Stimulated activated CD8-positive, alpha-beta memory T cell treated with anti-CD3 and anti-CD28 coated beads, Interleukin-2, amount 100 ng/mL, for 1 hour (primary cell): ENCODE data around the gene RFWD3.
A peak's percentile ranks its signal among the peaks of the same experiment; 100 is the strongest.

Source experiments
- DNase-seq, 2 donors: peaks; one replicate each; pipeline ENCODE4 v3.0.0-alpha.2; 2020; ENCODE audit warnings: low read depth in 2 of 2

RFWD3 gene

DNA sequence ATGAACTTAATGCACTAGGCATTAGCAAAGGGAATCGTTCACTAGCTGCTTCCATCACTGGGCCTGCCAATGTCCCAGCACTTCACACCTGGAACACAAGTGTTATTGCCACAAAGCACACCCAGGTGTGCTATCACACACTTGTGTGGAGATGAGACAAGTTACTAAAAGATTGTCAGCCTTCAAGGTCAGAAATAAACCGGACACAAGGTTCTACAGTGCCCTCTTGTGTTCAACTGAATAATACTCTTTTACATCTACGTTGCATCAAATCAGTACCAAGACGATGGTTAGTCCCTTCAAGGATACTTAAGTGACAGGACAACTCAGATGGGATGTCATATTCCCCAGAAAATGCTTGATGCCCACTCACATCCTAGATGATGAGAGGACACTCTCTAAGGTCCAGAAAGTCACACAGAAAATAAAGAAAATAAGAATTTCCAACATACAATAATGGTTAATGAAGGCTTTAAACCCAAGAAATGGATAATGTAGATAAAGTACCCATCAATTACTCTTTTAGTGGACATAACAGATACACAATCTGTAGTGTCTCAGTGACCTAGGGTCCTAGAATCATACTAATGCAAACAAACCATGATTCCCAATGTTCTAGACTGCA is 43.4 kb downstream of the RFWD3 start:
- no peak for DNase-seq

DNA sequence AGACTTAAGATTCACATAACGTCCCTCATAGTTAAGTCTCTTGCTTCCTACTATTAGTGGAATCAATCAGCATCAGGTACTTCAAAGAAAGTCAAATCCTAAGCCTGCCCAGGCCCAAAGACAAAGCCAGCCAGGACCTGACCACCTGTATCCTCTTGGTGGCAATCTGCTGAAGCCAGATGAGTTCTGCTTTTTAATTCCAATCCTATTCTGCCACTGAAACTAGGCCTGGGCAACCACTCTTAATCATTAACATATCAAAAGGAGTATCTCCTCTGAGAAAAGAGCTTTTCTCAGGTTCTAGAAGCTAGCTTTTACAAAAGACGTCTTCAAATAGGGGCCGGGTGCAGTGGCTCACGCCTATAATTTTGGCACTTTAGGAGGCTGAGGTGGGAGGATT is 44.7 kb downstream of the RFWD3 start:
- DNase-seq: no peak

GRCh38 chr16:74617206-74617788 is 49.4 kb downstream of the RFWD3 start:
- no peak for DNase-seq

DNA sequence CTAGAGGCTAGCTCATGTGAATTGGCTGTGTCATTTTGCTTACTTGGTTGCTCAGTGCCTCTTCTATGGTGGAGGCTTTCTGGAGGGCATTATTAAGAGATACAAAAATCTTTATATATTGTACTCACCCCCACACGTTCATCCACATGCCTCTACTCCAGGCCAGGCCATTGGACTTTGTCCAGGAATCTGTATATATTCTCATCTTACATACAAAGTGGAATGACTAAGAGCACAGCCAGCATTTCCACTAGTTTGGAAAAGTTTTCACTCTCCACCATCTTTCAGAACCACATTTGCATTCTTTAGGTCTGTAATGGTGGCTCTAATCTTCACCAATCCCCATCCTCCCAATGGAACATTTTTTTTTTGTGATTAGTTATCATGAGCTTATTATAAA is 55.0 kb downstream of the RFWD3 start:
- no peak for DNase-seq

DNA sequence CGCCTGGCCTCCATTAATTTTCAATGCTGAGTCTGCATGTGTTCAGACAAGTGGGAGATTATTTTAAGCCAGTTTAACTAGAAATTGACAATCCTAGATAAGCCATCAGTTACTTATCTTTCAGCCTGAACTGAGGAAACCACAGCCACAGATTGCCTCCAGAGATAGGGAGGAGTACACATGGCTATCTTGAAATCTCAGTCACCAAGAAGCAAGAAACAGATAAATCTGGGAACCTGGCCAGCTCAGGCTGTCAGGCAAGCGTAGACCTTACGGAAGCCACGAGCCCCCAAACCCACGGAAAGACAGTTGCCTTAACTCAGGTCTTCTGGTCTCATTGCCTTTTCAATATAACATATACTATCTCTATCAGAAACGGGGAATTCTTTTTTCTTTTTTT is 57.7 kb downstream of the RFWD3 start:
- DNase-seq: no peak

DNA sequence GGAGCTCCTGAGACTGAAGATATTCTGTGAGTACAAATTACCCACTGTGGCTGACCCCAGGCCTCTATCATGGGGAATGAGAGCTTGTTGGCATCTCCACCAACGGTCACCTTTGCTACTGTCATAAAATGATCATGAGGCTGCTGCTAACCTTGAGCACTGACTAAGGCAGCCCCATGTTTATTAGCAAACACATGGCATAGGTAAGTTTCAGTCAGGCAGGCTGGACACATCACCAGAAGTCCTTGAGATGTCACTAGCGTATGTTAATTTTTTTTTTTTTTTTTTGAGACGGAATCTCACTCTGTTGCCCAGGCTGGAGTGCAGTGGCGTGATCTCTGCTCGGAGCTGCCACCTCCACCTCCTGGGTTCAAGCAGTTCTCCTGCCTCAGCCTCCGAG is 58.3 kb downstream of the RFWD3 start:
- no peak for DNase-seq

DNA sequence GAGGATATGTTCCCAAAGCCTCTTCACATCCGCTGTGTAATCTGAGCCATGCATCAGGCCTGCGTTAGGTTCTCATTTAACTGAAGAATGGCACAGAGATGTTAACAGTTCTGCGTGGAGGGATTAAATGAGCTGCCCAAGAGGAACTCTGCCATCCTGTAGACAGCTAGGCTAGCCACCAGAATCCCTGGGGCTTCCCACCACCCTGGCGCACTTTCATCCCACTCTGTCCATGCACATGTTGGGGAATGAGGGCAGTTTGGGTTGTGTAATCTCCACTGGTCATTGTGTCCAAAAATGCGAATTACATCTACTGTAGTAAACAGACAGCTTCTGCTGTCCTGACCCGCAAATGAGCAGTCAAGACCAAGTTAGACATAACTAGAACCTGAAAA is 58.7 kb downstream of the RFWD3 start:
- DNase-seq: no peak

DNA sequence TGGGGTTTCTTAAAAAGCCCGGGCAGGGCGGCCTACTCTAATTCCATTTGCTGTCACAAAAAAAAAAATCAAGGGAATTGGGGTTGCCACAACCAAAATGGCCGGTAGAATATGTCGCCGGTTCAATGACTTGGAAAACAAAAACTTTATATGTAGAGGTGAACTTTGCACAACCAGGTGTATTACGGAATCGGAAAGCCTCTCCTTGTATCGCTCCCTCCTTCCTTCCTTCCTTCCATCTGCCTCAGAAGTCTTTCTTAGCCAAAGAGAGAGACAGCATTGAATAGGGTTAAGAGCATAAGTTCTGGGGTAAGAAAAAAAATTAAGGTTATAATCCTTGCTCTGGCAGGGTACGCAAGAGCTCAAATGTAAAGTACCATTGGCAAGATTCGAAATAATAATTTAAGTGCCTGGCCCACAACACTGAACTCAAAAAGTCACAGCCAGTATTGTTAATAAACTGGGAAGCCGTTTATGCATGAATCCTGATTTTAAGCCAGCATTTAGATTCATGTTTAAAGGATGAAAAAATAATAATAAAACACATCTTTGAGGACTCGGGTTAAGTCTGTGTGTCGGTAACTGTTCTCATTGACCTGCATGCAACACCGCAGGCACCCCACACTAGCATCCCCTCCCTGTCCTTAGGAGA is 59.2 kb downstream of the RFWD3 start:
- DNase-seq: no peak

GRCh38 chr16:74606521-74607309 is 60.0 kb downstream of the RFWD3 start, which contains the start of gene GLG1:
GLG1 (minus strand) TSS chr16:74607114; CDS start chr16:74607094, 20 bp downstream.
- peak; percentile 82 to 85 for DNase-seq

DNA sequence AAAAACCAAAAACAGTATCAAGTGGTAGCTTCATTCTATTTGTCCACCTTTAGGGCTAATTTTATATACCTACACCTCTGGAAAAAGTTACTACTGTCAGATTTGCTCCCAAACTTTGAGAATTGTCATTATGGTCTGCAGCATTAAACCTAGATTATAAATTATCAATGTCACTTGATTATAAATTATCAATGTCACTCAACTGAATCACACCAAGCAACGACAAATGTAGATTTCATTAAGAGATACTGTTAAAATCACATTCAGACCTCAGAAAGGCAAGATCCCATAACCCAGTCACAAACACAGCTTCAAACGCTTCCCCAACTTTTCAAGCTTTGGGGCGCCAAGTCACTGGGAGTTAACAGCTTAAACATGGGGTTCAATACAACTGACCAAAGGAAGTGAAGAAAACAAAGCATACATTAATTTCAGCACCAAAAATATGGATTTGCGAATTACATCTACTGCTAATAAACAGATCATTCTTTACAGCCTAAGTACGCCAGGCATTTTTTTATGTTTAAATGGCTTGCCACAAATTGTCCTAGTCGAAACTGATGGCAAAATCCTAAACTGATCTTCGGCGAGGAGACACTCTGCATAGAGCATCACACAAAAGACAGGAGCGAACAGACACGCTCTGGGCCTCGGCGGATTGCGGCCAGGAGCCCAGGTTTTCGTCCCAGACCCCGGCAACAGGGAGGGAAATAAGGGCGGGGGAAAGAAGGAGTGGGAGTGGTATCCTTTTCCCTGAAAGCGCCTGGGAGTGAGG is 60.7 kb downstream of the RFWD3 start:
- DNase-seq: no peak

DNA sequence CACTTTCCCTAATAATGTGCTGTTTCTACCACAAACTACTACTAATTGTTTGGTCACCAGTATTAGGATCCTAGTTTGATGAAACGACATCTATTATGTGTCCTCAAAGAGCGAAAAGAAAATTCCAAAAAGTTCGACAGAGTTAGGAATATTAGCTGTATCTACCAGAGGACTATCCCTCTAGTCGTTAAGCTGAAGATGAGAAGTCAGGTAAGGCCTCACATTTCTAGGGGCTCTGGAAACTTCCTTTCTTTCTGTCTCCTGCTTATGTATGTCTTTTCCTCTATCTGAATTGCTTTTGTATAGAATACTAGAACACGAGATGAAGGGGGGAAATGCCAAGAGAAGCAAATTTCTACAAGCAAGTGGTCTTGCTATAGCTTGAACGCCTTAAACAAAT is 61.3 kb downstream of the RFWD3 start:
- DNase-seq: no peak

DNA sequence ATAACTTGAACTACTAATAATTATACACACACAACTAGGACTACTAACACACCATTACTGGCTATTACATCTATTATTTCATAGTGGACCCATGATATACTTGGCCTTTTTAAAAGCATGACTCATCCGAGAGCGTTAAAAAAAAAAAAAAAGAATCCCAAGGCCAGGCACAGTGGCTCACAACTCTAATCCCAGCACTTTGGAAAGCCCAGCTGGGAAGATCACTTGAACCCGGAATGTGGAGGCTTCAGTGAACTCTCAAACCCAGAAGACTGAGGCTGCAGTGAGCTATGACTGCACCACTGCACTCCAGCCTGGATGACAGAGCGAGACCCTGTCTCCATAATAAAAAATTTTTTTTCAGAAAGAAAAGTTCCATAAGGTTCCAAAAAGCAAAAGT is 62.8 kb downstream of the RFWD3 start:
- DNase-seq: no peak

GRCh38 chr16:74601126-74601871 is 65.4 kb downstream of the RFWD3 start:
- DNase-seq: peak; percentile 12 to 30

DNA sequence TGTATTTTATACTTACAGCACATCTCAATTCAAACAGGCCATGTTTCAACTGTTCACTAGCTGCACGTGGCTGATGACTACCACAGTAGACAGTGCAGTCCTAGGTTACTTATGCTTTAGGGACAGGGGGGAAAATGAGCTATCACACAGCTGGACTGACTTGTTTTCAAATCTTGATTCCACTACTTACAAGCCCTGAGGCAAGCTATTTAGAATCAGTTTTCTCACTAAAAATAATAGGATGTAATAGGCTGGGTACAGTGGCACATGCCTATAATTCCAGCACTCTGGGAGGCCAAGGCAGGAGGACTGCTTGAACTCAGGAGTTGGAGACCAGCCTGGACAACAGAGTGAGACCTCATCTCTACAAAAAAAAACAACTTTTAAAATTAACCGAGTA is 70.1 kb downstream of the RFWD3 start:
- no peak for DNase-seq

GRCh38 chr16:74592847-74593246 is 73.8 kb downstream of the RFWD3 start:
- DNase-seq: no peak

DNA sequence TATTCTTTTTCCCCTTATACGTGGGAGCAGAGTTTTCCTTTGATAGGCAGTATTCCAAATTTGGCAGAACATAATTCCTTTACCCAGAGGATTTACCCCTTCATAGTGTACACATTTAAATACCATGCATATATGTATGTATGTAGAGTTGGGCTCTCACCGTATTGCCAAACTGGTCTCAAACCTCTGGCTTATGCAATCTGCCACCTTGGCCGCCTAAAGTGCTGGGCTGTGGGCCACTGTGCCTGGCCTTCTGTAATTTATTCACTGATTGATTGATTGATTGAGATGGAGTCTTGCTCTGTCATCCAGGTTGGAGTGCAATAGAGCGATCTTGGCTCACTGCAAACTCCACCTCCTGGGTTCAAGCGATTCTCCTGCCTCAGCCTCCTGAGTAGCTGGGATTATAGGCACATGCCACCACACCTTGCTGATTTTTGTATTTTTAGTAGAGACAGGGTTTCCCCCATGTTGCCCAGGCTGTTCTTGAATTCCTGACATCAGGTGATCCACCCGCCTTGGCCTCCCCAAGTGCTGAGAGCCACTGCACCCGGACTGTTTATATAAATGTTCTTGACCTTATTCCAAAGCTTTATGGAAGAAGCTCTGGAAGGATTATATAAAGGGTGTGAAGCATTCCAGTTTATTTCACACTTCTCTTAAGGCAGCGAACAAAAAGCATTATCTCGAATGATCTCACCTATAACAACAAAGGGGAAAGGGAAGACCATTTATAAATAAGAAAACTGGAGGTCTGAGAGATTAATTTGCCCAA is 74.6 kb downstream of the RFWD3 start:
- no peak for DNase-seq

DNA sequence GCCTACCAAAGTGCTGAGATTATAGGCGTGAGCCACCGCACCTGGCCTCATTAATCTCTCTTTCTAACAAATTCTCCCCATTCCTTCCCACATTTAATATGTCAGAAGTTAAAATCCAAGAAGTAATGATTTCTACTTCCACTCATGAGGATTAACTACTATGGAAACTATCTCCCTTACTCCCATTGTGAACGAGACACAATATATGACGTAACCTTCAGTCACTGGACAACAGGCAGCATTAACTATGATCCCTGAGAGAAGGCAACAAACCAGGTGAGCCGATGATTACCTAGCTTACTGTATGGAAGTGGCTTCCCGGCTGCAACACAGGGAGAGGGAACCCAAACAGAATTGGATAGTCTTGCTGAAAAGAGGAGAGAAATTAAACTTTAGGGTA is 79.7 kb downstream of the RFWD3 start:
- no peak for DNase-seq

DNA sequence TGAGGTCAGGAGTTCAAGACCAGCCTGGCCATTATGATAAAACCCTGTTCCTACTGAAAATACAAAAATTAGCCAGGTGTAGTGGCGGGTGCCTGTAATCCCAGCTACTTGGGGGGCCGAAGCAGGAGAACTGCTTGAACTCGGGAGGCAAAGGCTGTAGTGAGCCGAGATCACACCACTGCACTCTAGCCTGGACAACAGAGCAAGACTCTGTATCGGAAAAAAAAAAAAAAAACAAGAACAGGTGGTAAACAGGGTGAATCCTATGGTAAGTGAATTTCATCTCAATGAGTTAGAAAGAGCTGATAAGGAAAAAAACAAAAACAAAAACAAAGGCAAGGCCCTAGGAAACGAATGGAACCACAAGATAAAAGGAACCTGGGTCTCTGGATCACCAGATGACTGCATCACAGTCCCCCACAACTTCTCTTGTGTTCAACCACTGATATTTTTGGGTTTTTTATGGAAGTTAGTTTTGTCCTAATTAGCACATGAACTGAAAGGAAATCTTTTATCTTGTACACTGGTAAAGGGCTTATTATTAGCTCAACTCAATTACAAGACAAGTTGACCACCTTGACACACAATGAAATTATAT is 80.7 kb downstream of the RFWD3 start:
- no peak for DNase-seq

- DNase-seq: no peak
These were observed 82.6 kb downstream of the RFWD3 start for GRCh38 chr16:74583926-74584666.
